NOMO-1 treated with dmso at 0.1 percent for 144 hours (cell line): Measurements from ENCODE around the gene RAB5B.
"Not testable (repeated sequence)": the region's sequence is repeated elsewhere in the genome, so short reads cannot be mapped to it uniquely, and the experiment has no call there.

Experiments
- DNase-seq: peaks from one replicate; lab custom pipeline; 2025; ENCODE audit not compliant: unreplicated experiment; lab: John Stamatoyannopoulos, UW

Gene RAB5B

GRCh38 chr12:55940065-55940732, 33.7 kb upstream of the RAB5B start:
- DNase-seq, result peak; percentile 52

GRCh38 chr12:55942055-55942454, 31.8 kb upstream of the RAB5B start:
- no peak for DNase-seq

- DNase-seq, result no peak
Measured at GRCh38 chr12:55942577-55943136, 31.2 kb upstream of the RAB5B start.

- DNase-seq, result no peak
Measured at GRCh38 chr12:55946553-55946952, 27.3 kb upstream of the RAB5B start.

GRCh38 chr12:55955344-55955743, 18.5 kb upstream of the RAB5B start:
- no peak for DNase-seq

- no peak for DNase-seq
Measured at GRCh38 chr12:55955800-55956508, 17.9 kb upstream of the RAB5B start.

- no peak for DNase-seq
Measured at GRCh38 chr12:55957106-55957859, 16.6 kb upstream of the RAB5B start.

GRCh38 chr12:55963760-55964159, 10.1 kb upstream of the RAB5B start:
- no peak for DNase-seq

GRCh38 chr12:55965240-55965639, 8.6 kb upstream of the RAB5B start:
- no peak for DNase-seq

GRCh38 chr12:55965941-55966407, 7.9 kb upstream of the RAB5B start, which contains the start of gene PMEL:
Gene PMEL, minus strand, starts transcription at chr12:55966042. Its CDS starts 31 bp downstream, at chr12:55966011.
- no peak for DNase-seq

- peak; percentile 82 for DNase-seq
Measured at GRCh38 chr12:55966408-55967281, 7.2 kb upstream of the RAB5B start, which contains the start of gene CDK2. Gene CDK2, plus strand, starts transcription at chr12:55966830. Its CDS starts 179 bp downstream, at chr12:55967009.

GRCh38 chr12:55969356-55969755, 4.5 kb upstream of the RAB5B start:
- no peak for DNase-seq

- no peak for DNase-seq
Measured at GRCh38 chr12:55970775-55971174, 3.1 kb upstream of the RAB5B start.

- DNase-seq, result no peak
Measured at GRCh38 chr12:55972042-55972441, 1.8 kb upstream of the RAB5B start.

- DNase-seq, result no peak
Measured at GRCh38 chr12:55972456-55972855, 1.4 kb upstream of the RAB5B start.

- DNase-seq, result no peak
Measured at GRCh38 chr12:55972911-55973598, 823 bp upstream of the RAB5B start.

- DNase-seq, result peak; percentile 32
Measured at GRCh38 chr12:55974308-55974730, 441 bp downstream of the RAB5B start.

- DNase-seq, result no peak
Measured at GRCh38 chr12:55978393-55978792, 4.5 kb downstream of the RAB5B start.

- no peak for DNase-seq
Measured at GRCh38 chr12:55979069-55979468, 5.2 kb downstream of the RAB5B start.

GRCh38 chr12:55981882-55982281, 8.0 kb downstream of the RAB5B start:
- not testable (repeated sequence) for DNase-seq
